Skin of body (tissue), 2 donors: Measurements from ENCODE around the gene SOX3. TPM values are rescaled to one million over a fixed set of nuclear protein-coding genes. Genes with fewer than 3 reads are reported as not detected.

Source experiments
- DNase-seq: peaks from one replicate; lab custom pipeline; 2025; lab: John Stamatoyannopoulos, UW
- total RNA-seq: library from RNA; depleted of rRNA; stranded (reverse); fragments of >200 nt; gene quantifications from one replicate; pipeline ENCODE4 v1.2.3, GENCODE V29; 2014

Gene SOX3
- total RNA-seq, 1 donor from 2014 or later, result not detected

DNA sequence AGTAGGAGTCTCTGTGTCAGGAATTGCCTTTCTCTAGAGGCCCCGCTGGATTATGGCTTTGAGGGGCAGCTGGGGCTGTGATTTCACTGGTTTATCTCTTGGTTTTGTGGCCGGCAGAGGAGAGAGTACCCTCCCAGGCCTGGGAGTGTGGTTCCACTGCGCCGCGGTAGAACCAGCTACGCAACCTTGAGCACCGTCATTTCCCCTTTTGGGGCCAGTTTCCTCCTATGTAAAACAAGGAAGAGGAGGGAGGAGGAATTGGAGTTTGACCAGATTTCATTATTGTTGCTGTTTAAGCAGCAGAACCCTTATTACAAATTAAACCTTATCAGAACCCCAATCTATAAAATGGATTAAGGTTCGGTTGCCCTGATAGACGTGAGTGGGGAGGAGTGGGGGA is 4.4 kb downstream of the SOX3 start:
- DNase-seq, result no peak

DNA sequence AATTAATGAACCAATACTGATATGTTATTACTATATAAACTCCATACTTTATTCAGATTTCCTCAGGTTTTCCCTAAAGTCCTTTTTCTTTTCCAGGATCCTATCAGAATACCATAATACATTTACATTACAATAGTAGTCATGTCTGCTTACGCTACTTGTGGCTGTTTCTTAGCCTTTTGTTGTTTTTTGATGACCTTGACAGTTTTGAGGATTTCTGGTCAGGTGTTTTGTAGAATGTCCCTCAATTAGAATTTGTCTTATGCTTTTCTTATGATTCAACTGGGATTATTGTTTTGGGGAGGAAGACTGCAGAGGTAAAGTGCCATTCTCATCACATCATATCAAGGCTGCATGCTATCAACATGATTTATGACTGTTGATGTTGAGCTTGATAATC is 9.1 kb downstream of the SOX3 start:
- no peak for DNase-seq

DNA sequence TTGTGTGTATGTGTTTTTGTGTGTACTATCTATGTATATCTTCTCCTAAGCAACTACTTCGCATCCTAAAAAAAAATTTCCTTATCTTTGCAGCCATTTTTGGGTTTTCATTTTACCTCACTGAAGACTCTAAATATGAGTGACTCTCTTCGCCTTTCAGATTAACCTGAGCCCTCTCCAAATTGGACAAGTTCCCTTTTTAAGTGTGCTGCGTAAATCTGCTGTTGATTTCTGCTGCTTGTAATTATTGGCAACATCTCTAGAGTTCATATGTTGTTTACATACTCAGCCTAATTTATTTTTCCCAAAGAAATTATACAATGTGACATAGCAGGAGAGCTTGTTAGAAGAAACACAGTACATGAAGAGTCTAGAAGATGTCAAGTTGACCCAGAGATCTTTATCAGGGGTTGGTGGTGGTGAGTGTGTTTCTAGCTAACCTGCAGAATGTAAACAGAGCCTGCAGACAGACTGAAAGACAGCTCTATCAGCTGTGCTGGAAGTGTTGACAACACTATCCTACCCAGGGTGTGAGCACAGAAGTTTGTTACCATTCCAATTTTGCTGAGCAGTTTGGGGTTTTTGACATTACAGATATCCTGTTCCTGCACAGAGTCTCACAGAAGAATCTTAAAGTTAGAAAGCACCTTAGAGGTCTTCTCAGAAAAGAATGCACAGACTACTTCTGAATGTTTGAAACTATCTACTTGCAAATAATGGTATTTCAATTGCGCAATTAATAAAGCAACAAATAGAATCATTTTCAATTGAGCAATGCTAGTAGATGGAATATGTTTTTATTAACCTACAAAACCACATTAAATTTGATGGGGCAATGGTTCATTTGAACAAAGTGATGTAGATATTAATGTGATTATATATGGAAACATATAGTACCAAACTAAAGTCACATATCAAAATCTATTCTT is 12.5 kb downstream of the SOX3 start:
- no peak for DNase-seq

DNA sequence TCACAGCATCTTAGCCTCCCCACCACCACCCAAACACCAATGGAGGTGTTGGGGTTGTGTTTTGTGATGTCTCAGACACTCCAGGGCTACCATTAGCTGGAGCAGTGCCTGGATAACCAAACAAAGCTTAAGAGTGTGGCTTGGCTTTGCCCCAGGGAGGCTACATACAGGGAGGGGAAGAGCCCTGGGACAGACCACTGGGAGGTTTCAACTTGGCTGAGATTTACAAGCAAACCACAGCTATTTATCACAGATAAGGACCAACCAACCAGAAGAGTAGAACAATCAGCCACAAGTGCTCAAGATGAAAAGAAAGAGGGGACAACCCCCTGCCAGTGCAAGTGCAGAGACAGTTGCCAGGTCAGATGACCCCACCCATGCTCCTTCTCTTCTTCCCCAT is 24.1 kb downstream of the SOX3 start:
- DNase-seq, result no peak

DNA sequence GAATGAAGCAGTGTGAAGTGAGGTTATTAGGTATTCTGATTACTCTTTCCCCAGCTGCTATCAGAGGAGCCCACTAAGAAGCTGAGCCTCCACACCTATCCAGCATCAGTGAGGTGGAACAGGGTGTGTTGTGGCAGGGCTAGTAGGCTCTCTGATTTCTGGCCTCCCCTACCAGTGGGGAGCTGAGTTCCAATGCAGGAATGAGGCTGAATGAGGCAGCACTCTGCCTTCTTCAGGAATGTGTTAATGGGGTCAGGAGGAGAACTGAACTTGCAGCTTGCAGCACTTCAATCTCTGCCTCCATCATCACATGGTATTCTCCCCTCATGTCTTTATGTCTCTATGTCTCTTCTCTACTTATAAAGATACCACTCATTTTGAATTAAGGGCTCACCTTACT is 26.9 kb downstream of the SOX3 start:
- no peak for DNase-seq

DNA sequence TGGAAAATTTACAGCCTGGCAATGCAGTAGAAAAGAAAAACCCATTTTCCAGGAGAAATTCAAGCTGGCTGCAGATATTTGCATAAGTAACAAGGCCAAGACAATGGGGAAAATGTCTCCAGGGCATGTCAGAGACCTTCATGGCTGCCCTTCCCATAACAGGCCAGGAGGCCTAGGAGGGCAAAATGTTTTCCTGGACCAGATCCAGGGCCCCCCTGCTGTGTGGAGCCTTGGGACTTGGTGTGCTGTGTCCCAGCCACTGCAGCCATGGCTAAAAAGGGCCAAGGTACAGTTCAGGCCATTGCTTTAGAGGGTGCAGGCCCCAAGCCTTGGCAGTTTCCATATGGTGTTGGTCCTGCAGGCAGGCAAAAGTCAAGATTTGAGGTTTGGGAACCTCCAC is 29.8 kb downstream of the SOX3 start:
- no peak for DNase-seq

DNA sequence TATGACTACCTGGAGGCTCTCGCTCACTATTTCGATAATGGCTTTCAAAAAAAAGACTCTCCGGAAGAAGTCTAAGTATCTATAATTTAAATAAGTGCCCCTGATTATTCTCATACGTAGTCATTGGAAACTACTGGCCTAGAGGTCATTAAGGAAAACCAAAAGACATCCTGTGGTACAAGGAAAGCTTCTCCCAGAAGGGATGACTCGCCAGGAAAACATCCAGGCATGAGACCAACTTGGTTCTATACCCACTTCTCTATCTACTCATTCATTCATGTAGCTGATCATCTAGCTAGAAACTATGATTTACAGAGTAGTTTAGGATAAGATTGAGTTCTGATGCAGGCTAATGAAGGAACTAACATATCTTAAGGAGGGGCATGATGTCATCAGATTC is 37.7 kb downstream of the SOX3 start:
- DNase-seq, result no peak

Other genes with a start within 250 kb of the SOX3 start
- 61.9 TPM for gene LINC00632, start 204.7 kb upstream of the SOX3 start, total RNA-seq